IMR-90 (cell line): ENCODE data around the gene ITGA4. TPM values are rescaled to one million over a fixed set of nuclear protein-coding genes. Genes with fewer than 3 reads are reported as not detected.
A peak's percentile ranks its signal among the peaks of the same experiment; 100 is the strongest.

ENCODE experiments used
- ATAC-seq: fragments of 200-7000 bp; cut with Tn5 transposase; 2 replicates; pipeline ENCODE4 v1.9.1; 2020; ENCODE audit warnings: low read depth, mild to moderate bottlenecking, moderate library complexity
- BruUV-seq: library from RNA; stranded (reverse); fragments of 400-500 nt; replicated peaks from 2 replicates; lab custom pipeline; 2021; lab: Mats Ljungman, UMichigan
- CTCF ChIA-PET: fragments of 300-600 bp; formaldehyde crosslinking; extraction: SDS; loops from one replicate; lab custom pipeline; 2021; ENCODE audit warnings: antibody characterized with exemption; lab: Yijun Ruan, JAX
- POLR2A ChIA-PET: fragments of 300-600 bp; sonication (Branson Sonifier 250); formaldehyde crosslinking; loops from one replicate; lab custom pipeline; 2022; ENCODE audit warnings: antibody characterized with exemption; ENCODE audit not compliant: unreplicated experiment; lab: Charles Lee
- DNase-seq: peaks from one replicate; pipeline ENCODE4 v3.0.0; 2013
- H2AFZ ChIP-seq: replicated peaks from 2 replicates; pipeline ENCODE3; 2013; ENCODE audit warnings: low read length, mild to moderate bottlenecking; ENCODE audit not compliant: poor library complexity
- H2AK5ac ChIP-seq: 2 replicates; pipeline ENCODE4 v1.6.1; 2013; ENCODE audit warnings: low read depth, low read length, inconsistent platforms
- H2AK9ac ChIP-seq: replicated peaks from 2 replicates; pipeline ENCODE3; 2013; ENCODE audit warnings: mild to moderate bottlenecking, low read depth, low read length, moderate library complexity; ENCODE audit not compliant: poor library complexity
- H2BK120ac ChIP-seq: 2 replicates; pipeline ENCODE4 v1.6.1; 2013; ENCODE audit warnings: low read depth, low read length, inconsistent platforms
- H2BK15ac ChIP-seq: 3 replicates; pipeline ENCODE4 v1.6.1; 2013; ENCODE audit warnings: low read depth, low read length, inconsistent platforms
- H2BK20ac ChIP-seq: 2 replicates; pipeline ENCODE4 v1.6.1; 2013; ENCODE audit warnings: low read depth, mild to moderate bottlenecking, inconsistent platforms, low read length, moderate library complexity
- H2BK5ac ChIP-seq: 2 replicates; pipeline ENCODE4 v1.6.1; 2013; ENCODE audit warnings: mild to moderate bottlenecking, low read depth, low read length, inconsistent platforms; ENCODE audit not compliant: poor library complexity, severe bottlenecking
- H3K14ac ChIP-seq: replicated peaks from 2 replicates; pipeline ENCODE4 v1.6.1; 2013; ENCODE audit warnings: low read depth, low read length, inconsistent platforms
- H3K18ac ChIP-seq: 2 replicates; pipeline ENCODE4 v1.6.1; 2013; ENCODE audit warnings: low read depth, low read length, control low read depth
- H3K23ac ChIP-seq: 2 replicates; pipeline ENCODE4 v1.6.1; 2013; ENCODE audit warnings: low read depth, low read length, inconsistent platforms
- H3K27ac ChIP-seq: 2 replicates; pipeline ENCODE4 v1.5.1; 2013; ENCODE audit warnings: mild to moderate bottlenecking, control low read depth, low read length; ENCODE audit not compliant: insufficient read depth
- H3K27me3 ChIP-seq: 2 replicates; pipeline ENCODE4 v1.6.1; 2013; ENCODE audit warnings: low read length; ENCODE audit not compliant: control insufficient read depth, insufficient read depth
- H3K36me3 ChIP-seq: 2 replicates; pipeline ENCODE4 v1.6.1; 2013; ENCODE audit warnings: low read length, mixed read lengths; ENCODE audit not compliant: control insufficient read depth, insufficient read depth
- H3K4ac ChIP-seq: 2 replicates; pipeline ENCODE4 v1.6.1; 2013; ENCODE audit warnings: low read depth, low read length, inconsistent platforms
- H3K4me1 ChIP-seq: 2 replicates; pipeline ENCODE4 v1.6.1; 2013; ENCODE audit warnings: low read length, mixed read lengths; ENCODE audit not compliant: control insufficient read depth, insufficient read depth
- H3K4me2 ChIP-seq: 2 replicates; pipeline ENCODE4 v1.6.1; 2013; ENCODE audit warnings: low read depth, mild to moderate bottlenecking, control low read depth, low read length, moderate library complexity
- H3K4me3 ChIP-seq: 2 replicates; pipeline ENCODE4 v1.5.1; 2013; ENCODE audit warnings: low read depth, mild to moderate bottlenecking, control low read depth, low read length, moderate library complexity; ENCODE audit not compliant: insufficient read depth
- H3K56ac ChIP-seq: 2 replicates; pipeline ENCODE4 v1.6.1; 2013; ENCODE audit warnings: low read length, inconsistent platforms; ENCODE audit not compliant: insufficient read depth; ENCODE audit errors: extremely low read depth
- H3K79me1 ChIP-seq, 2 experiments: 2 replicates each; pipeline ENCODE4 v1.6.1; 2013; ENCODE audit warnings: low read length in 2 of 2, inconsistent platforms in 1 of 2, low read depth in 1 of 2
- H3K9ac ChIP-seq: 2 replicates; pipeline ENCODE4 v1.6.1; 2013; ENCODE audit warnings: low read depth, low read length, control low read depth
- H3K9me1 ChIP-seq: 2 replicates; pipeline ENCODE4 v1.6.1; 2013; ENCODE audit warnings: low read length, inconsistent platforms; ENCODE audit not compliant: insufficient read depth
- H3K9me3 ChIP-seq: 2 replicates; pipeline ENCODE4 v1.6.1; 2013; ENCODE audit warnings: low read length; ENCODE audit not compliant: control insufficient read depth, insufficient read depth
- H4K20me1 ChIP-seq: 2 replicates; pipeline ENCODE4 v1.6.1; 2013; ENCODE audit warnings: low read length, inconsistent platforms; ENCODE audit not compliant: insufficient read depth
- H4K5ac ChIP-seq: 2 replicates; pipeline ENCODE4 v1.6.1; 2013; ENCODE audit warnings: mild to moderate bottlenecking, low read depth, low read length, control low read depth
- H4K8ac ChIP-seq, 2 experiments: 2 replicates each; pipeline ENCODE4 v1.6.1; 2013; ENCODE audit warnings: low read depth in 2 of 2, low read length in 2 of 2, control low read depth in 1 of 2, inconsistent platforms in 1 of 2
- H4K91ac ChIP-seq: 2 replicates; pipeline ENCODE4 v1.6.1; 2013; ENCODE audit warnings: low read depth, low read length, inconsistent platforms; ENCODE audit not compliant: insufficient read depth
- BHLHE40 ChIP-seq: fragments of 150-350 bp; IDR thresholded peaks from 2 replicates; pipeline ENCODE4 v1.6.1; 2016; ENCODE audit warnings: mild to moderate bottlenecking, low read depth, low read length
- CEBPB ChIP-seq: IDR thresholded peaks from 2 replicates; pipeline ENCODE4 v1.6.1; 2012; ENCODE audit warnings: low read depth, low read length, improper control_type of control experiment
- CHD1 ChIP-seq: IDR thresholded peaks from 2 replicates; pipeline ENCODE4 v1.6.1; 2012; ENCODE audit warnings: low read depth, low read length, improper control_type of control experiment
- CTCF ChIP-seq: conservative IDR thresholded peaks from 2 replicates; pipeline ENCODE4 v1.5.1; 2012; ENCODE audit warnings: mild to moderate bottlenecking, low read depth, low read length, improper control_type of control experiment
- ELK1 ChIP-seq: fragments of 150-350 bp; IDR thresholded peaks from 2 replicates; pipeline ENCODE4 v1.6.1; 2016; ENCODE audit warnings: low read depth, mild to moderate bottlenecking, low read length, moderate library complexity, borderline replicate concordance
- FOS ChIP-seq: fragments of 150-350 bp; IDR thresholded peaks from 2 replicates; pipeline ENCODE4 v1.6.1; 2016; ENCODE audit warnings: low read depth, low read length
- MAFK ChIP-seq: IDR thresholded peaks from 2 replicates; pipeline ENCODE4 v1.6.1; 2012; ENCODE audit warnings: low read depth, low read length, improper control_type of control experiment
- MAZ ChIP-seq: IDR thresholded peaks from 2 replicates; pipeline ENCODE4 v1.6.1; 2012; ENCODE audit warnings: low read depth, mild to moderate bottlenecking, low read length, improper control_type of control experiment, moderate library complexity, borderline replicate concordance
- MXI1 ChIP-seq: IDR thresholded peaks from 2 replicates; pipeline ENCODE4 v1.6.1; 2012; ENCODE audit warnings: low read depth, mild to moderate bottlenecking, low read length, moderate library complexity, borderline replicate concordance
- NFE2L2 ChIP-seq: fragments of 150-350 bp; IDR thresholded peaks from 2 replicates; pipeline ENCODE4 v1.6.1; 2016; ENCODE audit warnings: low read depth, mild to moderate bottlenecking, low read length
- POLR2A ChIP-seq: IDR thresholded peaks from 2 replicates; pipeline ENCODE4 v1.6.1; 2012; ENCODE audit warnings: mild to moderate bottlenecking, low read depth, low read length
- RAD21 ChIP-seq: IDR thresholded peaks from 2 replicates; pipeline ENCODE4 v1.6.1; 2012; ENCODE audit warnings: low read length, improper control_type of control experiment
- RFX5 ChIP-seq: IDR thresholded peaks from 2 replicates; pipeline ENCODE4 v1.8.0; 2012; ENCODE audit warnings: low read depth, mild to moderate bottlenecking, low read length, moderate library complexity
- SMC3 ChIP-seq: fragments of 150-350 bp; IDR thresholded peaks from 2 replicates; pipeline ENCODE4 v1.6.1; 2016; ENCODE audit warnings: low read depth, mild to moderate bottlenecking, antibody characterized with exemption, low read length, moderate library complexity
- USF2 ChIP-seq: fragments of 150-350 bp; IDR thresholded peaks from 2 replicates; pipeline ENCODE4 v1.6.1; 2017; ENCODE audit warnings: mild to moderate bottlenecking, antibody characterized with exemption, low read length, low read depth
- WGBS, 2 experiments: methylation state at CpG; one replicate each; pipeline versions ENCODE4 v1.1.5 to v1.1.7; 2013; ENCODE audit warnings: missing lambda C conversion rate in 2 of 2; ENCODE audit not compliant: insufficient read length in 1 of 2; ENCODE audit errors: extremely low coverage in 2 of 2; 5-methylcytosine and 5-hydroxymethylcytosine counted together
- dilution Hi-C: fragments of 300-500 bp; cut with HindIII; formaldehyde crosslinking; loops from one replicate; pipeline ENCODE4 v1.14.3; 2018; ENCODE audit warnings: low sequenced_read_pairs; ENCODE audit not compliant: unreplicated experiment
- in situ Hi-C: fragments of 300-500 bp; cut with MboI; formaldehyde crosslinking; loops from 3 replicates; pipeline ENCODE4 v1.14.3; 2019; ENCODE audit warnings: low sequenced_read_pairs, inconsistent platforms, mixed read lengths
- intact Hi-C: fragments of 100-400 bp; cut with micrococcal nuclease; formaldehyde crosslinking; loops from 2 replicates; pipeline ENCODE4 v1.10.0; 2022
- polyA plus RNA-seq, 3 experiments: library from polyadenylated mRNA; depleted of rRNA; stranded (reverse); fragments of >200 nt; gene quantifications; 2 replicates each; pipeline ENCODE4 v1.2.3, GENCODE V29; 2012; ENCODE audit warnings: low replicate concordance in 1 of 3
- total RNA-seq: library from RNA; depleted of rRNA; stranded (reverse); fragments of >200 nt; gene quantifications from 2 replicates; pipeline ENCODE4 v1.2.3, GENCODE V29; 2012

Gene ITGA4
- total and polyA plus RNA-seq, 2 of the 4 experiments (the other 2 are of a cell fraction) = 6.9 to 13.6 TPM

GRCh38 chr2:181570833-181571661 is 113.9 kb downstream of the ITGA4 start:
- Histone ChIP-seq H4K91ac (no peak overlapping the region), H3K56ac (no peak overlapping the region), H2BK120ac (no peak overlapping the region), H2AK5ac (no peak overlapping the region), H2BK5ac (no peak overlapping the region), H2AFZ (no peak overlapping the region), H3K4me2 (no peak overlapping the region), H3K9ac (no peak overlapping the region), H3K18ac (no peak overlapping the region), H3K4me3 (no peak overlapping the region), H4K20me1 (no peaks in the 10 kb centered on the region), H3K9me3 (no peaks in the 10 kb centered on the region), H2BK15ac (no peak overlapping the region), H3K27ac (no peak overlapping the region), H3K79me1 (no peaks in the 10 kb centered on the region), H2BK20ac (no peak overlapping the region), H4K8ac (no peak overlapping the region), H2AK9ac (no peak overlapping the region), H3K4ac (no peak overlapping the region), H3K27me3 (no peaks in the 10 kb centered on the region; the same call in none of the 2 replicates), H3K36me3 (no peaks in the 10 kb centered on the region), H4K5ac (no peak overlapping the region), H3K23ac (no peak overlapping the region), H3K4me1 (no peaks in the 10 kb centered on the region), H3K9me1 (no peaks in the 10 kb centered on the region), H3K14ac (no peak overlapping the region)
- dilution Hi-C loops = no loop called here
- DNase-seq = peak; percentile 6
- no CpG with 5 or more reads among the region's 4 CpGs for WGBS, 2 experiments
- in situ Hi-C loops = no loop called here
- ChIA-PET CTCF (no interaction called here), POLR2A (no interaction called here)
- intact Hi-C loops = no loop called here
- no TSS peak for BruUV-seq
- ATAC-seq = no peak
- TF ChIP-seq ELK1 (no peak), SMC3 (no peak), RFX5 (no peak), NFE2L2 (no peak), MAZ (no peak), CEBPB (no peak), CTCF (peak; percentile 28; the same call in 1 of the 2 replicates), CHD1 (no peak), MAFK (no peak), USF2 (no peak), BHLHE40 (no peak), POLR2A (no peak), RAD21 (0 out of 2 replicates have a peak, but pooled peaks have one; percentile 6), MXI1 (no peak), FOS (no peak)
